PC-3 (cell line): ENCODE results near the gene SH3BGR. TPM values are rescaled to one million over a fixed set of nuclear protein-coding genes. Genes with fewer than 3 reads are reported as not detected.

Source experiments
- ATAC-seq: fragments of 200-7000 bp; cut with Tn5 transposase; 2 replicates; pipeline ENCODE4 v1.9.1; 2020; ENCODE audit warnings: mild to moderate bottlenecking, moderate library complexity
- BruUV-seq: library from RNA; stranded (reverse); fragments of 400-500 nt; replicated peaks from 2 replicates; lab custom pipeline; 2021; lab: Mats Ljungman, UMichigan
- CTCF ChIA-PET: fragments of 300-600 bp; sonication (Branson Sonifier 250); formaldehyde crosslinking; loops from one replicate; lab custom pipeline; 2022; ENCODE audit warnings: antibody characterized with exemption; lab: Charles Lee
- POLR2A ChIA-PET: fragments of 300-600 bp; sonication (Branson Sonifier 250); formaldehyde crosslinking; loops from one replicate; lab custom pipeline; 2022; ENCODE audit warnings: antibody characterized with exemption; ENCODE audit not compliant: unreplicated experiment; lab: Charles Lee
- DNase-seq: peaks from one replicate; pipeline ENCODE4 v3.0.0-alpha.2; 2015
- H2AFZ ChIP-seq: fragments of 300-600 bp; sonication (generic); 2 replicates; pipeline ENCODE4 v1.6.0; 2016; ENCODE audit warnings: antibody characterized with exemption, low read length
- H3F3A ChIP-seq: fragments of 300-600 bp; sonication (generic); one replicate; pipeline ENCODE4 v1.6.0; 2017; ENCODE audit warnings: antibody characterized with exemption, low read length, control low read depth, mild to moderate bottlenecking; ENCODE audit not compliant: unreplicated experiment
- H3K27ac ChIP-seq: fragments of 300-600 bp; sonication (generic); 2 replicates; pipeline ENCODE4 v1.5.1; 2016; ENCODE audit warnings: mild to moderate bottlenecking, low read length
- H3K27me3 ChIP-seq: fragments of 300-600 bp; sonication (generic); 2 replicates; pipeline ENCODE4 v1.6.1; 2016; ENCODE audit warnings: low read length, mixed read lengths
- H3K36me3 ChIP-seq: fragments of 300-600 bp; sonication (generic); 2 replicates; pipeline ENCODE4 v1.6.1; 2016; ENCODE audit warnings: low read depth, mixed run types, low read length, mixed read lengths
- H3K4me1 ChIP-seq: fragments of 300-600 bp; sonication (generic); 2 replicates; pipeline ENCODE4 v1.5.1; 2016; ENCODE audit warnings: low read length; ENCODE audit not compliant: insufficient read depth
- H3K4me2 ChIP-seq: fragments of 300-600 bp; sonication (generic); 2 replicates; pipeline ENCODE4 v1.6.0; 2016; ENCODE audit warnings: low read length
- H3K4me3 ChIP-seq: fragments of 300-600 bp; sonication (generic); 2 replicates; pipeline ENCODE4 v1.5.1; 2016; ENCODE audit warnings: mild to moderate bottlenecking, low read length, mixed read lengths
- H3K79me2 ChIP-seq: fragments of 300-600 bp; sonication (generic); 2 replicates; pipeline ENCODE4 v1.6.1; 2017; ENCODE audit warnings: low read length, mixed read lengths
- H3K9ac ChIP-seq: fragments of 300-600 bp; sonication (generic); 2 replicates; pipeline ENCODE4 v1.6.0; 2016; ENCODE audit warnings: mild to moderate bottlenecking, low read length
- H3K9me2 ChIP-seq: fragments of 300-600 bp; sonication (generic); replicated peaks from 2 replicates; pipeline ENCODE4 v1.6.1; 2016; ENCODE audit warnings: mixed run types, low read length, mixed read lengths
- H3K9me3 ChIP-seq: fragments of 300-600 bp; sonication (generic); 2 replicates; pipeline ENCODE4 v1.6.1; 2016; ENCODE audit warnings: low read length, mixed read lengths
- H4K20me1 ChIP-seq: fragments of 300-600 bp; sonication (generic); 2 replicates; pipeline ENCODE4 v1.6.1; 2016; ENCODE audit warnings: low read length, mixed read lengths
- CTCF ChIP-seq: fragments of 300-600 bp; sonication (generic); conservative IDR thresholded peaks from 2 replicates; pipeline ENCODE4 v1.5.1; 2017; ENCODE audit warnings: antibody characterized with exemption, low read depth, mild to moderate bottlenecking, low read length
- EZH2 ChIP-seq: fragments of 300-600 bp; sonication (generic); IDR thresholded peaks from one replicate; pipeline ENCODE4 v1.6.1; 2017; ENCODE audit warnings: antibody characterized with exemption, mild to moderate bottlenecking, low read length; ENCODE audit not compliant: unreplicated experiment
- EZH2phosphoT487 ChIP-seq: fragments of 300-600 bp; sonication (generic); IDR thresholded peaks from 2 replicates; pipeline ENCODE4 v1.6.1; 2018; ENCODE audit warnings: mild to moderate bottlenecking, antibody characterized with exemption, low read length, borderline replicate concordance
- intact Hi-C: fragments of 100-400 bp; cut with micrococcal nuclease; formaldehyde crosslinking; loops from 2 replicates; pipeline ENCODE4 v1.9.0; 2023
- total RNA-seq: library from RNA; depleted of rRNA; stranded (reverse); fragments of >200 nt; gene quantifications from 2 replicates; pipeline ENCODE4 v1.2.3, GENCODE V29; 2014

The SH3BGR gene
- total RNA-seq, 1 experiment from 2014 or later = 1.3 TPM

- ChIA-PET CTCF (no interaction called here), POLR2A (no interaction called here)
- H2AFZ ChIP-seq = no peak overlapping the region
- no peak for DNase-seq
- TF ChIP-seq EZH2 (no peak), CTCF (no peak), EZH2phosphoT487 (no peak)
- no peaks in the 10 kb centered on the region for H3K27me3 ChIP-seq
- H3K27ac ChIP-seq = no peak overlapping the region
- no peak overlapping the region for H3K4me2 ChIP-seq
- H3F3A ChIP-seq = no peaks in the 10 kb centered on the region
- H3K4me3 ChIP-seq = no peak overlapping the region
- no peaks in the 10 kb centered on the region for H3K9me3 ChIP-seq
- intact Hi-C loops = no loop called here
- H3K9me2 ChIP-seq = no peaks in the 10 kb centered on the region
- H3K36me3 ChIP-seq = no peaks in the 10 kb centered on the region
- no peaks in the 10 kb centered on the region for H3K4me1 ChIP-seq
- no TSS peak for BruUV-seq
- no peaks in the 10 kb centered on the region for H3K79me2 ChIP-seq
- no peaks in the 10 kb centered on the region for H4K20me1 ChIP-seq
- H3K9ac ChIP-seq = no peak overlapping the region
- no peak for ATAC-seq
These were observed 47.4 kb downstream of the SH3BGR start for GRCh38 chr21:39499156-39499555.

- Histone ChIP-seq H3K9me2 (no peaks in the 10 kb centered on the region), H3K4me1 (no peaks in the 10 kb centered on the region), H3K27ac (no peak overlapping the region), H3K4me3 (no peak overlapping the region), H3K79me2 (no peaks in the 10 kb centered on the region), H3K9ac (no peak overlapping the region), H3K27me3 (no peaks in the 10 kb centered on the region), H3K9me3 (no peaks in the 10 kb centered on the region), H4K20me1 (no peaks in the 10 kb centered on the region), H3K4me2 (no peak overlapping the region), H2AFZ (no peak overlapping the region), H3K36me3 (no peaks in the 10 kb centered on the region), H3F3A (no peaks in the 10 kb centered on the region)
- BruUV-seq = no TSS peak
- TF ChIP-seq EZH2 (no peak), CTCF (no peak), EZH2phosphoT487 (no peak)
- intact Hi-C loops = no loop called here
- no peak for ATAC-seq
- ChIA-PET POLR2A (no interaction called here), CTCF (no interaction called here)
- DNase-seq = no peak
These were observed 50.9 kb downstream of the SH3BGR start for GRCh38 chr21:39502631-39503030.

GRCh38 chr21:39503123-39503762, 51.5 kb downstream of the SH3BGR start:
- Histone ChIP-seq H3F3A (no peaks in the 10 kb centered on the region), H3K36me3 (no peaks in the 10 kb centered on the region), H3K4me2 (no peak overlapping the region), H2AFZ (no peak overlapping the region), H3K4me1 (no peaks in the 10 kb centered on the region), H3K27me3 (no peaks in the 10 kb centered on the region), H4K20me1 (no peaks in the 10 kb centered on the region), H3K27ac (no peak overlapping the region), H3K9me2 (no peaks in the 10 kb centered on the region), H3K9ac (no peak overlapping the region), H3K79me2 (no peaks in the 10 kb centered on the region), H3K9me3 (no peaks in the 10 kb centered on the region), H3K4me3 (no peak overlapping the region)
- ATAC-seq = no peak
- ChIA-PET CTCF (no interaction called here), POLR2A (no interaction called here)
- DNase-seq = no peak
- TF ChIP-seq EZH2phosphoT487 = no peak
- TF ChIP-seq CTCF = no peak
- no peak for TF ChIP-seq EZH2
- no TSS peak for BruUV-seq
- intact Hi-C loops = no loop called here
